ENCODE results near the gene CCNY.

- TF ChIP-seq POLR2A (IDR thresholded peaks at IDR 0.05) (no peak), CTCF (IDR thresholded peaks at IDR 0.05) (no peak), POLR2AphosphoS5 (IDR thresholded peaks at IDR 0.05) (no peak)
Observed at GRCh38 chr10:35595106-35595505, 258.8 kb downstream of the CCNY start.

All from prostate gland (tissue), 2 donors.